Measurements from ENCODE around the gene OR4K15.
"Not testable (repeated sequence)": the region's sequence is repeated elsewhere in the genome, so short reads cannot be mapped to it uniquely, and the experiment has no call there.

The OR4K15 gene
- total RNA-seq: 0 to 0.03 (median 0) reads per million in 18 experiments

- DNase-seq: no peak
These were observed at the start of gene OR4K15 for GRCh38 chr14:19975291-19975690. OR4K15 (plus strand) TSS chr14:19975591; CDS start chr14:19975591, 0 bp downstream.

- no peak for DNase-seq
These were observed 44.8 kb upstream of the OR4K15 start, which contains the start of gene OR4K1 for GRCh38 chr14:19930617-19931016. OR4K1 (plus strand) TSS chr14:19930917; CDS start chr14:19935667, 4,750 bp downstream.

GRCh38 chr14:19941668-19942067, 33.7 kb upstream of the OR4K15 start:
- no peak for DNase-seq

- DNase-seq: no peak
These were observed 27.8 kb upstream of the OR4K15 start for GRCh38 chr14:19947413-19948090.

- DNase-seq: no peak
These were observed 26.2 kb upstream of the OR4K15 start for GRCh38 chr14:19949218-19949617.

GRCh38 chr14:19969735-19970134, 5.7 kb upstream of the OR4K15 start:
- DNase-seq: not testable (repeated sequence)

GRCh38 chr14:19974844-19975243, 547 bp upstream of the OR4K15 start:
- no peak for DNase-seq

- no peak for DNase-seq
These were observed 18.0 kb downstream of the OR4K15 start for GRCh38 chr14:19993438-19993837.

- no peak for DNase-seq
These were observed 26.5 kb downstream of the OR4K15 start, which contains the start of gene OR4Q2 for GRCh38 chr14:20001863-20002262. OR4Q2 (plus strand) TSS chr14:20002163.

- DNase-seq: peak; percentile 34 to 39
These were observed 26.9 kb downstream of the OR4K15 start for GRCh38 chr14:20002319-20002718.

- DNase-seq: no peak
These were observed 32.8 kb downstream of the OR4K15 start for GRCh38 chr14:20008156-20008555.

GRCh38 chr14:20019257-20019865, 44.0 kb downstream of the OR4K15 start, which contains the start of gene OR4K14:
OR4K14 (minus strand) TSS chr14:20019307; CDS start chr14:20015193, 4,114 bp downstream.
- no peak for DNase-seq
